HEK293 (cell line): ENCODE results near the gene MRPS22.

Experiments used
- CTCF ChIA-PET: fragments of 350-600 bp; formaldehyde crosslinking; extraction: SDS; loops from one replicate; lab custom pipeline; 2021; ENCODE audit warnings: antibody characterized with exemption; lab: Yijun Ruan, JAX
- POLR2A ChIA-PET: fragments of 300-600 bp; formaldehyde crosslinking; extraction: SDS; loops from one replicate; lab custom pipeline; 2020; ENCODE audit warnings: antibody characterized with exemption, inconsistent platforms; lab: Yijun Ruan, JAX
- H3K27ac ChIP-seq: fragments of 200-500 bp; sonication (Bioruptor generic); 2 replicates; pipeline ENCODE4 v1.5.1; 2014; ENCODE audit warnings: low read depth, low read length, control low read depth, inconsistent platforms; ENCODE audit errors: extremely low read depth
- H3K36me3 ChIP-seq, 2 experiments: fragments of 200-500 bp in 1 of 2; sonication (Bioruptor generic) in 1 of 2; 1 replicate in 1 of 2; 2 replicates in 1 of 2; pipeline ENCODE4 v1.5.1; 2014 to 2017; ENCODE audit warnings: inconsistent platforms in 2 of 2, low read length in 2 of 2; ENCODE audit not compliant: control insufficient read depth in 2 of 2, insufficient read depth in 1 of 2
- H3K4me1 ChIP-seq: fragments of 200-500 bp; sonication (Bioruptor generic); 2 replicates; pipeline ENCODE4 v1.5.1; 2014; ENCODE audit warnings: mild to moderate bottlenecking, low read length, inconsistent platforms; ENCODE audit not compliant: control insufficient read depth, insufficient read depth
- H3K4me3 ChIP-seq: 2 replicates; pipeline ENCODE4 v1.5.1; 2011; ENCODE audit warnings: low read depth, mild to moderate bottlenecking, control low read depth, low read length, moderate library complexity
- H3K9me3 ChIP-seq: fragments of 200-500 bp; sonication (Bioruptor generic); 2 replicates; pipeline ENCODE4 v1.5.1; 2014; ENCODE audit warnings: low read depth, low read length, inconsistent platforms; ENCODE audit not compliant: control insufficient read depth, insufficient read depth
- MEIS1 ChIP-seq: sonication (generic); formaldehyde crosslinking; IDR thresholded peaks from 2 replicates; pipeline ENCODE4 v1.8.1; 2022; ENCODE audit warnings: missing genetic modification reagents, mild to moderate bottlenecking, borderline replicate concordance
- SCRT2 ChIP-seq: fragments of 450-650 bp; formaldehyde crosslinking; IDR thresholded peaks from 2 replicates; pipeline ENCODE4 v1.5.1; 2016; ENCODE audit warnings: missing biosample characterization, missing genetic modification characterization
- SP2 ChIP-seq: fragments of 450-650 bp; formaldehyde crosslinking; IDR thresholded peaks from 2 replicates; pipeline ENCODE4 v1.5.1; 2016; ENCODE audit warnings: missing biosample characterization, missing genetic modification characterization
- SP3 ChIP-seq: fragments of 450-650 bp; formaldehyde crosslinking; IDR thresholded peaks from 2 replicates; pipeline ENCODE4 v1.5.1; 2016; ENCODE audit warnings: missing biosample characterization, missing genetic modification characterization
- ZBTB8A ChIP-seq: fragments of 450-650 bp; formaldehyde crosslinking; IDR thresholded peaks from 2 replicates; pipeline ENCODE4 v1.5.1; 2016; ENCODE audit warnings: missing biosample characterization, missing genetic modification characterization
- ZNF169 ChIP-seq: fragments of 450-650 bp; formaldehyde crosslinking; IDR thresholded peaks from 2 replicates; pipeline ENCODE4 v1.5.1; 2016; ENCODE audit warnings: missing biosample characterization, missing genetic modification characterization
- ZNF211 ChIP-seq: fragments of 450-650 bp; formaldehyde crosslinking; IDR thresholded peaks from 2 replicates; pipeline ENCODE4 v1.5.1; 2016; ENCODE audit warnings: low read depth, missing biosample characterization, missing genetic modification characterization
- ZNF23 ChIP-seq: fragments of 450-650 bp; formaldehyde crosslinking; IDR thresholded peaks from 2 replicates; pipeline ENCODE4 v1.5.1; 2016; ENCODE audit warnings: missing biosample characterization, missing genetic modification characterization, borderline replicate concordance
- ZNF366 ChIP-seq: fragments of 450-650 bp; formaldehyde crosslinking; conservative IDR thresholded peaks from 2 replicates; pipeline ENCODE4 v1.5.1; 2016; ENCODE audit warnings: missing biosample characterization, missing genetic modification characterization
- ZNF514 ChIP-seq: fragments of 450-650 bp; formaldehyde crosslinking; IDR thresholded peaks from 2 replicates; pipeline ENCODE4 v1.5.1; 2016; ENCODE audit warnings: missing biosample characterization, missing genetic modification characterization
- ZNF529 ChIP-seq: fragments of 450-650 bp; formaldehyde crosslinking; IDR thresholded peaks from 2 replicates; pipeline ENCODE4 v1.5.1; 2017; ENCODE audit warnings: missing genetic modification characterization, missing biosample characterization; ENCODE audit not compliant: insufficient replicate concordance
- ZNF549 ChIP-seq: fragments of 450-650 bp; IDR thresholded peaks from 2 replicates; pipeline ENCODE4 v1.5.1; 2018; ENCODE audit warnings: missing biosample characterization, missing genetic modification characterization, mild to moderate bottlenecking, inconsistent platforms, moderate library complexity
- ZNF571 ChIP-seq: fragments of 450-650 bp; formaldehyde crosslinking; IDR thresholded peaks from 2 replicates; pipeline ENCODE4 v1.5.0; 2017; ENCODE audit warnings: missing biosample characterization, missing genetic modification characterization
- ZNF654 ChIP-seq: fragments of 450-650 bp; formaldehyde crosslinking; IDR thresholded peaks from 2 replicates; pipeline ENCODE4 v1.5.1; 2016; ENCODE audit warnings: low read depth, missing biosample characterization, missing genetic modification characterization
- ZNF777 ChIP-seq: fragments of 450-650 bp; formaldehyde crosslinking; IDR thresholded peaks from 2 replicates; pipeline ENCODE4 v1.5.1; 2017; ENCODE audit warnings: missing biosample characterization, missing genetic modification characterization, borderline replicate concordance
- ZNF791 ChIP-seq: fragments of 450-650 bp; formaldehyde crosslinking; IDR thresholded peaks from 2 replicates; pipeline ENCODE4 v1.5.1; 2016; ENCODE audit warnings: missing biosample characterization, missing genetic modification characterization
- TF ChIP-seq, protein P1 (sequence below): fragments of 450-650 bp; formaldehyde crosslinking; IDR thresholded peaks from 2 replicates; pipeline ENCODE4 v1.5.1; 2016; ENCODE audit warnings: missing biosample characterization, missing genetic modification characterization, borderline replicate concordance
- TF ChIP-seq, protein P2 (sequence below): fragments of 450-650 bp; formaldehyde crosslinking; IDR thresholded peaks from 2 replicates; pipeline ENCODE4 v1.5.1; 2016; ENCODE audit warnings: missing biosample characterization, missing genetic modification characterization

MRPS22 gene

DNA sequence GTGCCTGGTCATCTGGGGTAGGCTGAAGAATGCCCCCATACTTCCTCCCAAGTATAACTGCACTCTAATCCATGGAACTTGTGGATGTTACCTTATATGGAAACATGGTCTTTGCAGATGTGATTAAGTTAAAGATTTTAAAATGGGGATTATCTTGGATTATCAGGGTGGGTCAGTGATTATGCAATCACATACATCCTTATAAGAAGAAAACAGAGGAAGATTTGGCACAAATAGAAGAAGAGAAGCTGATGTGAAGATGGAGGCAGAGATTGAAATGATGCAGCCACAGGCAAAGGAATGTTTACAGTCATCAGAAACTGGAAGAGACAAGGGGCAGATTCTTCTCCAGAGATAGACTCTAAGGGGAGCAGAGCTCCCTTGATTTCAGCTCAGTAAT is 1.8 kb upstream of the MRPS22 start (continued):
- no peak for TF ChIP-seq ZNF549 (tag by site-specific recombination)
- no peak for TF ChIP-seq ZNF211

DNA sequence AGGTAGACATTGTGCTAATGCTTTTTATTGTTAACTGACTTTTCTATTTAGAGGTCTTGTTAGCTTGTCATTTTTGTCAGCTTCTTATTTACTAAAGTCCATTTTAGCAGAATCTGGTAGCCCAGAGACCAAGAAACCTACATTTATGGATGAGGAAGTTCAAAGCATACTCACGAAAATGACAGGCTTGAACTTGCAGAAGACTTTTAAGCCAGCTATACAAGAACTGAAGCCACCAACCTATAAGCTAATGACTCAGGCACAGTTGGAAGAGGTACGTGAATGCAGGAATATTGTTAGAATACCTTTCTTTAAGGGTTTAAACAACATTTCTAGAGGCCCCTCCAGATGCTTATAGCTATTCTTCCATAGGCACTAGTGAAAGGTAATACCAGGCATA is 3.0 kb downstream of the MRPS22 start:
- H3K27ac ChIP-seq = no peak overlapping the region
- H3K9me3 ChIP-seq = no peaks in the 10 kb centered on the region
- TF ChIP-seq ZNF169 (tag by site-specific recombination) (no peak), SP3 (tag by site-specific recombination) (no peak), ZNF791 (tag by site-specific recombination) (no peak), SCRT2 (tag by site-specific recombination) (no peak), ZNF777 (tag by site-specific recombination) (no peak), ZNF571 (no peak), SP2 (tag by site-specific recombination) (no peak), ZNF529 (tag by site-specific recombination) (no peak), ZNF366 (tag by site-specific recombination) (no peak), ZNF549 (tag by site-specific recombination) (no peak), ZNF23 (tag by site-specific recombination) (no peak)
- no peak overlapping the region for H3K4me3 ChIP-seq
- H3K4me1 ChIP-seq = no peaks in the 10 kb centered on the region
- H3K36me3 ChIP-seq = peaks cover 12 to 59% of the 10 kb centered on the region in 2 experiments; a peak in 2 of 3 replicates
- ChIA-PET POLR2A (interaction anchor here (1.4 kb wide), 1 partner anchor 43 kb away, joined by 4 read pairs; the partner anchor contains the start of gene COPB2), CTCF (interaction anchor here (0.6 kb wide), 1 partner anchor 868 kb away, joined by 3 read pairs; no protein-coding TSS in a partner anchor)

DNA sequence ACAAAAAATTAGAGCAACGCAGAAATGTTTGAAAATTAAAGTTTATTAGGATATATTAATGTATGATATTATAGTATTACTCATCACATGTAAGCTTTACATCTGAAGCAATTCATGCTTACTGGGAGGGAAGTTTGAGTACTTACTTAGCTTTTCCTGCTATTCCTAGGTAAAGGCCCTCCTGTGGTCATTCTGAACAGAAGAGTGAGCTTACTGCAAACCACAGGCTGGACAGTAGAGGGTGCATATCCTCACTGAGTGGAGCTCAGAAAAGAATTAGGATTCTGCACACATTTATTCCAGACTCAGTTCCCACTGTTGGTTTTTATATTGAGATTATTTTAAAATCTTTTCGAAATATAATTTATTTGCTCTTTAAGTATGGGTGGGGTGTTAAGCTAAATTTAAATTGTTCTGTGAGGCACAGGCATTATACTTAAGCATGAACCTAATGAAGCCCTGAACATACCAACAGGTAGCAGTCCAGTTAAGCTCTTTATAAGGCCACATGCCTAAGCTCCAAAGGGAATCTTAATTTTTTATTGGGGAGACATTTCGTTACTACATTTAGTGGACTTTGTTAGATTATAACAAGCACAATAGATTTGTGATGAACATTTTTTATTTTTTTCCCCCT is 10.2 kb downstream of the MRPS22 start:
- CTCF ChIA-PET = interaction anchor here (0.5 to 1.7 kb wide), 15 partner anchors 8 to 936 kb away, joined by 3 to 11 read pairs (median 4); partner anchors contain the start of gene COPB2

More for the DNA sequence above, 10.2 kb downstream of the MRPS22 start:
- Histone ChIP-seq H3K4me3 (no peak overlapping the region), H3K36me3 (peaks cover 23 to 96% of the 10 kb centered on the region in 2 experiments), H3K27ac (no peak overlapping the region), H3K4me1 (no peaks in the 10 kb centered on the region), H3K9me3 (no peaks in the 10 kb centered on the region)
- TF ChIP-seq MEIS1 = no peak
- TF ChIP-seq, protein P1, sequence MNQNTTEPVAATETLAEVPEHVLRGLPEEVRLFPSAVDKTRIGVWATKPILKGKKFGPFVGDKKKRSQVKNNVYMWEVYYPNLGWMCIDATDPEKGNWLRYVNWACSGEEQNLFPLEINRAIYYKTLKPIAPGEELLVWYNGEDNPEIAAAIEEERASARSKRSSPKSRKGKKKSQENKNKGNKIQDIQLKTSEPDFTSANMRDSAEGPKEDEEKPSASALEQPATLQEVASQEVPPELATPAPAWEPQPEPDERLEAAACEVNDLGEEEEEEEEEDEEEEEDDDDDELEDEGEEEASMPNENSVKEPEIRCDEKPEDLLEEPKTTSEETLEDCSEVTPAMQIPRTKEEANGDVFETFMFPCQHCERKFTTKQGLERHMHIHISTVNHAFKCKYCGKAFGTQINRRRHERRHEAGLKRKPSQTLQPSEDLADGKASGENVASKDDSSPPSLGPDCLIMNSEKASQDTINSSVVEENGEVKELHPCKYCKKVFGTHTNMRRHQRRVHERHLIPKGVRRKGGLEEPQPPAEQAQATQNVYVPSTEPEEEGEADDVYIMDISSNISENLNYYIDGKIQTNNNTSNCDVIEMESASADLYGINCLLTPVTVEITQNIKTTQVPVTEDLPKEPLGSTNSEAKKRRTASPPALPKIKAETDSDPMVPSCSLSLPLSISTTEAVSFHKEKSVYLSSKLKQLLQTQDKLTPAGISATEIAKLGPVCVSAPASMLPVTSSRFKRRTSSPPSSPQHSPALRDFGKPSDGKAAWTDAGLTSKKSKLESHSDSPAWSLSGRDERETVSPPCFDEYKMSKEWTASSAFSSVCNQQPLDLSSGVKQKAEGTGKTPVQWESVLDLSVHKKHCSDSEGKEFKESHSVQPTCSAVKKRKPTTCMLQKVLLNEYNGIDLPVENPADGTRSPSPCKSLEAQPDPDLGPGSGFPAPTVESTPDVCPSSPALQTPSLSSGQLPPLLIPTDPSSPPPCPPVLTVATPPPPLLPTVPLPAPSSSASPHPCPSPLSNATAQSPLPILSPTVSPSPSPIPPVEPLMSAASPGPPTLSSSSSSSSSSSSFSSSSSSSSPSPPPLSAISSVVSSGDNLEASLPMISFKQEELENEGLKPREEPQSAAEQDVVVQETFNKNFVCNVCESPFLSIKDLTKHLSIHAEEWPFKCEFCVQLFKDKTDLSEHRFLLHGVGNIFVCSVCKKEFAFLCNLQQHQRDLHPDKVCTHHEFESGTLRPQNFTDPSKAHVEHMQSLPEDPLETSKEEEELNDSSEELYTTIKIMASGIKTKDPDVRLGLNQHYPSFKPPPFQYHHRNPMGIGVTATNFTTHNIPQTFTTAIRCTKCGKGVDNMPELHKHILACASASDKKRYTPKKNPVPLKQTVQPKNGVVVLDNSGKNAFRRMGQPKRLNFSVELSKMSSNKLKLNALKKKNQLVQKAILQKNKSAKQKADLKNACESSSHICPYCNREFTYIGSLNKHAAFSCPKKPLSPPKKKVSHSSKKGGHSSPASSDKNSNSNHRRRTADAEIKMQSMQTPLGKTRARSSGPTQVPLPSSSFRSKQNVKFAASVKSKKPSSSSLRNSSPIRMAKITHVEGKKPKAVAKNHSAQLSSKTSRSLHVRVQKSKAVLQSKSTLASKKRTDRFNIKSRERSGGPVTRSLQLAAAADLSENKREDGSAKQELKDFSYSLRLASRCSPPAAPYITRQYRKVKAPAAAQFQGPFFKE (tag by site-specific recombination) = no peak
- no peak for TF ChIP-seq ZNF571
- TF ChIP-seq ZNF654 (tag by site-specific recombination) = peak; percentile 18; the same call in 1 of the 2 replicates
- peak; percentile 71 for TF ChIP-seq SCRT2 (tag by site-specific recombination)
- TF ChIP-seq, protein P2, sequence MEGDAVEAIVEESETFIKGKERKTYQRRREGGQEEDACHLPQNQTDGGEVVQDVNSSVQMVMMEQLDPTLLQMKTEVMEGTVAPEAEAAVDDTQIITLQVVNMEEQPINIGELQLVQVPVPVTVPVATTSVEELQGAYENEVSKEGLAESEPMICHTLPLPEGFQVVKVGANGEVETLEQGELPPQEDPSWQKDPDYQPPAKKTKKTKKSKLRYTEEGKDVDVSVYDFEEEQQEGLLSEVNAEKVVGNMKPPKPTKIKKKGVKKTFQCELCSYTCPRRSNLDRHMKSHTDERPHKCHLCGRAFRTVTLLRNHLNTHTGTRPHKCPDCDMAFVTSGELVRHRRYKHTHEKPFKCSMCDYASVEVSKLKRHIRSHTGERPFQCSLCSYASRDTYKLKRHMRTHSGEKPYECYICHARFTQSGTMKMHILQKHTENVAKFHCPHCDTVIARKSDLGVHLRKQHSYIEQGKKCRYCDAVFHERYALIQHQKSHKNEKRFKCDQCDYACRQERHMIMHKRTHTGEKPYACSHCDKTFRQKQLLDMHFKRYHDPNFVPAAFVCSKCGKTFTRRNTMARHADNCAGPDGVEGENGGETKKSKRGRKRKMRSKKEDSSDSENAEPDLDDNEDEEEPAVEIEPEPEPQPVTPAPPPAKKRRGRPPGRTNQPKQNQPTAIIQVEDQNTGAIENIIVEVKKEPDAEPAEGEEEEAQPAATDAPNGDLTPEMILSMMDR (tag by site-specific recombination) = peak; percentile 50
- TF ChIP-seq ZNF514 (tag by site-specific recombination) = no peak
- TF ChIP-seq ZBTB8A (tag by site-specific recombination) = no peak
- POLR2A ChIA-PET = interaction anchor here (0.7 to 1.2 kb wide), 3 partner anchors 10 to 36 kb away, joined by 3 to 6 read pairs (median 3); partner anchors contain the start of gene MRPS22
